Right lobe of liver (tissue), 4 donors: ENCODE data around the gene PCTP.

ENCODE experiments used
- POLR2A ChIP-seq: fragments of 450-650 bp; IDR thresholded peaks from one replicate; pipeline ENCODE4 v1.6.1; 2017; ENCODE audit warnings: antibody characterized with exemption, mild to moderate bottlenecking
- TF ChIP-seq, protein P1 (sequence below), 4 donors: fragments of 200-600 bp in 3 of 4; fragments of 450-650 bp in 1 of 4; IDR thresholded peaks; one replicate each; pipeline versions ENCODE4 v1.5.1 to v1.8.0; 2016 to 2022; ENCODE audit warnings: antibody characterized with exemption in 4 of 4, mild to moderate bottlenecking in 2 of 4
- donor health status: DM: no; HTN: no; CAD: no.
- donor health status: DM: no; HTN: no; CAD: no.
- donor health status: DM: no; HTN: yes; CAD: no.

DNA sequence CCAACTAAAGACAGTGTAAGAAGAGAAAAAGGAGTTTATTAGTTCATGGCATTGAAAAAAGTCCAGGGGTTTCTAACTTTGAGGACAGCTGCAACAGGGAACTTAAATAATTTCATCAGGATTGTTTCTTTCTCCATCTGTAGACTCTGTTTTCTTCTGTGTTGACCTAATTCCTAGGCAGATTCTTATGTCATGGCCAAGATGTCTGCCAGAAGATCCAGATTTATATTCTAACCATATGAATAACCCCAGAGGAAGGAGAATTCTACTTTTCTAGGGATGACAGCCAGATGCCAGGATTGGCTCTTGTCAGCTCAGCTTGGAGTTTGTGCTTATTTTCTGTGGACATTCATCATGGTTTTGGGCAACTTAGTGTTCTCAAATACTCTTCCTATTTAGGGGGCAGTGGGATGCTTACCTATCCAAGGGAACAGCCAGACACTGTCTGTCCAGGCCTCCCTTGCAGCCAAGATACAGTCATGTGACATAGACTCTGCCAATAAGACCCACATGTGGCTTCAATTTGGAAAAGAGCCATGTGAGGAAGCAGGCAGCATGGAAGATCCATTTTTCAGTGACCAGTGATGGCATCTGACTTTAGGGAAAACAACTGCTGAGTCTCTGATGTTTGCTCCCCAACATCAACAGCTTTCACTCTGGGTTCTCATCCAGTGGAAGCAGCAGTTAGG is 18.2 kb downstream of the PCTP start:
- TF ChIP-seq, protein P1, sequence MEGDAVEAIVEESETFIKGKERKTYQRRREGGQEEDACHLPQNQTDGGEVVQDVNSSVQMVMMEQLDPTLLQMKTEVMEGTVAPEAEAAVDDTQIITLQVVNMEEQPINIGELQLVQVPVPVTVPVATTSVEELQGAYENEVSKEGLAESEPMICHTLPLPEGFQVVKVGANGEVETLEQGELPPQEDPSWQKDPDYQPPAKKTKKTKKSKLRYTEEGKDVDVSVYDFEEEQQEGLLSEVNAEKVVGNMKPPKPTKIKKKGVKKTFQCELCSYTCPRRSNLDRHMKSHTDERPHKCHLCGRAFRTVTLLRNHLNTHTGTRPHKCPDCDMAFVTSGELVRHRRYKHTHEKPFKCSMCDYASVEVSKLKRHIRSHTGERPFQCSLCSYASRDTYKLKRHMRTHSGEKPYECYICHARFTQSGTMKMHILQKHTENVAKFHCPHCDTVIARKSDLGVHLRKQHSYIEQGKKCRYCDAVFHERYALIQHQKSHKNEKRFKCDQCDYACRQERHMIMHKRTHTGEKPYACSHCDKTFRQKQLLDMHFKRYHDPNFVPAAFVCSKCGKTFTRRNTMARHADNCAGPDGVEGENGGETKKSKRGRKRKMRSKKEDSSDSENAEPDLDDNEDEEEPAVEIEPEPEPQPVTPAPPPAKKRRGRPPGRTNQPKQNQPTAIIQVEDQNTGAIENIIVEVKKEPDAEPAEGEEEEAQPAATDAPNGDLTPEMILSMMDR (IDR thresholded peaks at IDR 0.05), result no peak
- no peak for TF ChIP-seq POLR2A
